HG02970 (cell line): Measurements from ENCODE around the gene ADRA2C.

Experiments used
- ATAC-seq: cut with Tn5 transposase; IDR thresholded peaks from one replicate; pipeline ENCODE4 v1.9.1; 2021; ENCODE audit warnings: mild to moderate bottlenecking, moderate library complexity, moderate number of reproducible peaks; ENCODE audit not compliant: unreplicated experiment, low FRiP score

Gene ADRA2C

GRCh38 chr4:3791256-3791655 is 25.1 kb downstream of the ADRA2C start:
- no peak for ATAC-seq

DNA sequence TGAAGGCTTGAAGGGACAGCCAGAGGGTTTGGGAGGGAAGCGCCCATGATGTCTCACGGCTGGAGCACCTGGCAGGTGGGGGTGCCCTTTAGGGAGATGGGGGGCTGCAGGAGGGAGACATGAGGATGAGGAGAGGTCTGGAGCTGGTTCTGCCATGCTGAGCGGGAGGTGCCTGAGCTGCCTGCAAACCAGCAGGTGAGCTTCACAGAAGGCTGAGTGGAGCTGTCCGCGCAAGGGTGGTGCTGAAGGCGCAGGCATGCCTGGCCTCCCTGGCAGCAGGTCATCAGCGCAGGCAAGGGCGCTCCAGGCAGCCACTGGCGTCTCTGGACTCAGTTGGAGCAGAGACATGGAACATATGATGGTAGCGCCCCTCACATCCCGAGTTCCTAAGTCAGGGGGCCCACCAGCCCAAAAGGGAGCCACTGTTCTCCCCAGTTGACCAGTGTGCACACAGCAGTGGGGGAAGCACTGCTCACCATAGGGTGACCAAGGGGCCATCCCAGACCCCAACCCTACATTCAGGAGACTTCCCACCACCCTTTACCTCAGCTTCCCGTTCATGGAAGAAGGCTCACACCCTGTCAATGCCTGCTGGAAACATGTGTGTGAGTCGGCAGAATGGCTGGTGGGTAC is 25.8 kb downstream of the ADRA2C start:
- no peak for ATAC-seq

- no peak for ATAC-seq
These were observed 26.6 kb downstream of the ADRA2C start for GRCh38 chr4:3792813-3793212.

- ATAC-seq, result no peak
These were observed 27.4 kb downstream of the ADRA2C start for GRCh38 chr4:3793545-3793944.

GRCh38 chr4:3796960-3797359 is 30.8 kb downstream of the ADRA2C start:
- no peak for ATAC-seq

DNA sequence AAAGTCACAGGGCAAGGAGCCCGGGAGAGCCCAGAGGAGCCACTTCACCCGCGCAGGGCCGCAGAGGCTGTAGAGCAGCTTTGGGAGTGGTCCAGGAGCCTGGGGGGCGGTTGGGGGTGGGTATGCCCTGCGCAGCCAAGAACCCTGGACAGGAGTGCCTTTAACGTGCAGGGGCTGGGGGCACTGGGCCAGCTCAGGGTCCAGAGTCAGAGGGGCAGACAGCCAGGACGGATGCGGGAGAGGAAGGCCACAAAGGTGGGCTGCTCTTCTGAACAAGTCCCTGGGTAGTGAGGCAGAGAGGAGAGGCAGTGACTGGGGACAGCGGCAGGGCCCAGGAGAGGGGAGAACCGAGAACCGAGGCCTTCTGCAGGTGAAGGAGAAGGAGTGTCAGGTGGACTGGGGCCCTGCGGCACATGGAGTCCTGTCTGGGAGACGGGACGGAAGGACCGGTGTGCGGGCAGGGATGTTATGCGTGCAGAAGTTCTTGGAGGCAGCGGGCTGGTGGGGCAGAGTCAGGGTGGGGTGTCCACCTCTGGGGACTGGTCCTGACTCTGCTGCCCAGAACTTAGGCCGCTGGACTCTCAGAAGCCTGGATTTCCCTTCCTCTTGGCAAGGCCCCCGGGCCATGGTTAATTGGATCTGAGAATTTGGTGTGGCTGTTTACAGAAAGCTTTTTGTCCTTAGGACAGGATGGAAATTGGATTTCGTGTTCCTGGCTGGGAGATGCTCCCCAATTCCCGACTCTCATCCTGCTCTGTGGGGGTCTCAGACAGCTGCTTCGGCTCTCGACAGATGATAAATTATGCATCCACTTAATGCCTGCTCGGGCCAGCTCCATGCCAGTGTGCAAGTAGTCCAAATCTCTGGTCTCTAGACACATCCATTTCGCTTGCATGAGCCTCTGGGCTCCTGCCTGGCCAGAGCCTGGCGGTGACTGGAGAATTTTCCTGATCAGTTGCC is 31.9 kb downstream of the ADRA2C start:
- no peak for ATAC-seq

DNA sequence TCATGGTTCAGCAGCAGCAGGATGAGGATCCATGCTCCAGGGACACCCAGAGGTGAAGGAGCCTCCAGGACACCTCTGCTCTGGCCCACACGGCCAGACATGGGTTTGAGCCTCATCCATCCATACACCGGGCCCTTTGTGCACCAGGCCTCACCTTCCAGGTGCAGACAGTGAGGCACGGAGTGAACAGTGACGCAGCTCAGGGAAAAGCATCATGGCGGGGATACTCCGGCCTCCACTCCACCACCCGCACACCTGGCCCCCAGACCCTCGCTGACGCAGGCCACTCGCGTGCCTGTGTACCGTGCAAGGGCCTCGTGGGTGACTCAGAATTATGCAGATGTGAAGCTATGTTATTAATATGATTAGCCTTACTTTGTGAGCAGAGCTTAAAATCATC is 33.3 kb downstream of the ADRA2C start:
- ATAC-seq, result no peak

- ATAC-seq, result no peak
These were observed 34.2 kb downstream of the ADRA2C start for GRCh38 chr4:3800351-3800750.

- ATAC-seq, result no peak
These were observed 35.3 kb downstream of the ADRA2C start for GRCh38 chr4:3801521-3801920.

- no peak for ATAC-seq
These were observed 35.9 kb downstream of the ADRA2C start for GRCh38 chr4:3801931-3802550.

GRCh38 chr4:3802571-3803474 is 36.6 kb downstream of the ADRA2C start:
- no peak for ATAC-seq

- ATAC-seq, result no peak
These were observed 37.3 kb downstream of the ADRA2C start for GRCh38 chr4:3803475-3803847.

DNA sequence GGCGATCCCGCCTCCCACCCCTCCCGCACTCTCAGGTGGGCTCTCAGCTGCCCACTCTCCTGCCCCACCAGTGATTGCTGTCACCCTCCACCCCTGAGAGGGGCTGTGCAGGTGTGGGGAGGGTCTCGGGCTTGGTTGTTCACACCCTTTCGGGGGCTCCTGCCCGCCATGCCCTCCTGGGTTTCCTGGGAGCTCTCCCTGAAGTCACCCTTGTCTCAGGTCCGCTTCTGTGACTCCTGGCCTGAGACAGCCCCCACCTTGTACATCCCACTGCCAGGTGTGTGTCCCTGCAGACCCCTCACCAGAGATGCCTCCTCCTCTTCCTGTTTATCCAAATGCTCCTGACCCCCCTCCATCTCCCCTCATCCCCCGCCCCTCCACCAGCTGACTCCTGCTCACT is 37.8 kb downstream of the ADRA2C start:
- ATAC-seq, result no peak

- ATAC-seq, result no peak
These were observed 38.8 kb downstream of the ADRA2C start for GRCh38 chr4:3805026-3805425.

DNA sequence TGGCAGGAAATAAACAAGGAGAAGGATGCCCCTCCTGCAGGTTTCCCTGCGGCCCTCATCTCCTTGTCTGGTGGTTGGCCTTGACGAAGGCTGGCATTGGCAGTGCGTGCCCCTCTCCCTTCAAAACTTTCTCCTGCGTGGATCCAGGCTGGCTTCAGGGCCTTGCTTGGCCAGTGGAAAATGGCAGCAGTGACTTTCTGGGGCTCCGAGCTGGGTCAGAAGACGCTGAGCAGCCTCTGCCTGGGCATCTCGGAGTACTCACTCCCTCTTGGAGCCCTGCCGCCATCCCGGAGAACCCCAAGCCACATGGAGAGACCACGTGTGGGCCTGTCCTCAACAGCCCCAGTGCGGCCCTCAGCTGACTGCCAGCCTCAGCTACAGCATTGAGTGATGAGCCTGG is 39.5 kb downstream of the ADRA2C start:
- ATAC-seq, result no peak

GRCh38 chr4:3807311-3807710 is 41.1 kb downstream of the ADRA2C start:
- ATAC-seq, result no peak

- no peak for ATAC-seq
These were observed 41.8 kb downstream of the ADRA2C start for GRCh38 chr4:3807822-3808496.

DNA sequence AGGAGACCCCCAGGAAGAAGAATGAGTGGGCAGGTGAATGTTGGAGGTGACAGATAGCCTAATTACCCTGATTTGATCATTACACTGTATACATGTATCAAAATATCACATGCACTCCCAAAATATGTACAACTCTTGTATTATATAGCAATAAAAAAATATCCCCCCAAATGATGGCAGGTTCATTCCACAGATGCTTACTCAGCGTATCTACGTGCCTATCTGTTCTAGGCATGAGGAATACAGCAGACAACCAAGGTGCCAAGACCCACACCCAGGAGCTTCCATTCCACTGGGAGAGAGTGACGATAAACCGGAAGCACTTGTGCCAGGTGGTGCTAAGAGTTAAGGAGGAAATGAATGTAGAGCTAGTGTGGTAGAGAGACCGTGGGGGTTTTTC is 42.4 kb downstream of the ADRA2C start:
- no peak for ATAC-seq

DNA sequence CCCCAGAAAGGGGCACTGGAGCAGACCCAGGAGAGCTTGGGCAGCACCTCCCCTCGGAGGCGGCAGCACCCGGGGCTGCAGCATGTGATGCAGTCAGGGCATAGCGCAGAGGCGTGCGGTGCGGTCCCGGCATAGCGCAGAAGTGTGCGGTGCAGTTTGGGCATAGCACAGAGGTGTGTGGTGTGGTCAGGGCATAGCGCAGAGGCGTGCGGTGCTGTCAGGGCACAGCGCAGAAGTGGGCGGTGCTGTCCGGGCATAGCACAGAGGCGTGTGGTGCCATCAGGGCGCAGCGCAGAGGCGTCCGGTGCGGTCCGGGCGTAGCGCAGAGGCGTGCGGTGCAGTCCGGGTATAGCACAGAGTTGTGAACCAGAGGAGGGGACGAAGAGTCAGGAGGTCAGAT is 42.8 kb downstream of the ADRA2C start:
- ATAC-seq, result no peak
